MM.1S (cell line): ENCODE data around the gene ACOX2.

ENCODE experiments used
- DNase-seq: peaks from one replicate; pipeline ENCODE4 v3.0.0-alpha.2; 2015
- H2AFZ ChIP-seq: fragments of 300-600 bp; sonication (generic); 2 replicates; pipeline ENCODE4 v1.6.0; 2016; ENCODE audit warnings: antibody characterized with exemption, low read length
- H3F3A ChIP-seq: fragments of 300-600 bp; sonication (generic); 2 replicates; pipeline ENCODE4 v1.6.1; 2016; ENCODE audit warnings: mild to moderate bottlenecking, antibody characterized with exemption, low read length, moderate library complexity, mixed read lengths; ENCODE audit not compliant: insufficient read depth
- H3K27ac ChIP-seq: fragments of 300-600 bp; sonication (generic); 2 replicates; pipeline ENCODE4 v1.5.1; 2016; ENCODE audit warnings: mild to moderate bottlenecking, low read length
- H3K27me3 ChIP-seq: fragments of 300-600 bp; sonication (generic); replicated peaks from 2 replicates; pipeline ENCODE4 v1.6.0; 2016; ENCODE audit warnings: low read length; ENCODE audit not compliant: insufficient read depth
- H3K36me3 ChIP-seq: fragments of 300-600 bp; sonication (generic); replicated peaks from 2 replicates; pipeline ENCODE4 v1.6.1; 2016; ENCODE audit warnings: mild to moderate bottlenecking, low read length, mixed read lengths; ENCODE audit not compliant: insufficient read depth
- H3K4me1 ChIP-seq: fragments of 300-600 bp; sonication (generic); 2 replicates; pipeline ENCODE4 v1.6.1; 2016; ENCODE audit warnings: low read length, mixed read lengths
- H3K4me2 ChIP-seq: fragments of 300-600 bp; sonication (generic); 2 replicates; pipeline ENCODE4 v1.6.0; 2016; ENCODE audit warnings: low read depth, low read length
- H3K4me3 ChIP-seq: fragments of 300-600 bp; sonication (generic); 2 replicates; pipeline ENCODE4 v1.5.1; 2016; ENCODE audit warnings: low read length, mixed read lengths
- H3K79me2 ChIP-seq: fragments of 300-600 bp; sonication (generic); 2 replicates; pipeline ENCODE4 v1.6.1; 2016; ENCODE audit warnings: mixed run types, low read length, mixed read lengths
- H3K9ac ChIP-seq: fragments of 300-600 bp; sonication (generic); 2 replicates; pipeline ENCODE4 v1.6.1; 2016; ENCODE audit warnings: low read length, mixed read lengths
- H3K9me2 ChIP-seq: fragments of 300-600 bp; sonication (generic); replicated peaks from 2 replicates; pipeline ENCODE4 v1.6.1; 2016; ENCODE audit warnings: mild to moderate bottlenecking, low read length, mixed read lengths; ENCODE audit not compliant: insufficient read depth
- H3K9me3 ChIP-seq: fragments of 300-600 bp; sonication (generic); replicated peaks from 2 replicates; pipeline ENCODE4 v1.6.1; 2016; ENCODE audit warnings: mild to moderate bottlenecking, low read length, mixed read lengths; ENCODE audit not compliant: insufficient read depth
- H4K20me1 ChIP-seq: fragments of 300-600 bp; sonication (generic); 2 replicates; pipeline ENCODE4 v1.6.1; 2016; ENCODE audit warnings: mild to moderate bottlenecking, low read length, moderate library complexity, mixed read lengths; ENCODE audit not compliant: insufficient read depth
- CTCF ChIP-seq: fragments of 300-600 bp; sonication (generic); IDR thresholded peaks from 2 replicates; pipeline ENCODE4 v1.5.1; 2016; ENCODE audit warnings: antibody characterized with exemption, low read length, mixed read lengths
- EZH2 ChIP-seq: fragments of 300-600 bp; sonication (generic); optimal IDR thresholded peaks from 2 replicates; pipeline ENCODE3; 2017; ENCODE audit warnings: low read depth, mild to moderate bottlenecking, antibody characterized with exemption, low read length, mixed read lengths
- EZH2phosphoT487 ChIP-seq: fragments of 300-600 bp; sonication (generic); IDR thresholded peaks from 2 replicates; pipeline ENCODE4 v1.6.1; 2018; ENCODE audit warnings: antibody characterized with exemption, low read length

ACOX2 gene

GRCh38 chr3:58564456-58565160 lies 27.6 kb upstream of the ACOX2 start:
- no peaks in the 10 kb centered on the region for H3K79me2 ChIP-seq
- no peak overlapping the region for H3K9ac ChIP-seq
- H3K4me2 ChIP-seq = no peak overlapping the region
- H4K20me1 ChIP-seq = no peaks in the 10 kb centered on the region
- DNase-seq = no peak
- TF ChIP-seq CTCF = no peak
- TF ChIP-seq EZH2phosphoT487 = no peak
- no peak for TF ChIP-seq EZH2
- H3K4me1 ChIP-seq = no peaks in the 10 kb centered on the region
- no peaks in the 10 kb centered on the region for H3K27me3 ChIP-seq
- no peaks in the 10 kb centered on the region for H3K9me2 ChIP-seq
- no peak overlapping the region for H3K27ac ChIP-seq
- no peak overlapping the region for H3K4me3 ChIP-seq
- no peak overlapping the region for H2AFZ ChIP-seq
- no peaks in the 10 kb centered on the region for H3K9me3 ChIP-seq
- no peaks in the 10 kb centered on the region for H3K36me3 ChIP-seq
- no peaks in the 10 kb centered on the region for H3F3A ChIP-seq

DNA sequence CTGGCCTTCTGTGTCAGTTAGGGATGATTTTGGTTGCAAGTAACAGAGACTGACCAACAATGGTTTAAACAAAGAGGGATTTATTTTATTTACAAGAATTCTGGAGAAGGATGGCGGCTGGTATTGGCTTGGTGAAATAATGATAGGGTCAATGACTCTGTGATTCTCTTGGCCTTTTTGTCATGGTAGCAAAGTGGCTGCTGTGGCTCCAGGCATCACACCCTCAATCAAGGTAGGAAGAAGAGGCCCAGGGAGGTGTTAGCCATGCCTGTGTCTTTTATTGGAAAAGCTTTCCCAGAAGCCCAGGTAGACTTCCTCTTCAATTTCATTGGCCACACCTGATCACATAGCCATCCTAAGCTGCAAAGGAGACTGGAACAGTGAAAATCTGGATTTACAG lies 27.1 kb upstream of the ACOX2 start:
- H3K36me3 ChIP-seq = no peaks in the 10 kb centered on the region
- TF ChIP-seq EZH2phosphoT487 = no peak
- no peak for TF ChIP-seq EZH2
- no peak for TF ChIP-seq CTCF
- no peaks in the 10 kb centered on the region for H3F3A ChIP-seq
- no peak overlapping the region for H3K9ac ChIP-seq
- no peak overlapping the region for H3K4me2 ChIP-seq
- H2AFZ ChIP-seq = no peak overlapping the region
- no peaks in the 10 kb centered on the region for H3K79me2 ChIP-seq
- no peaks in the 10 kb centered on the region for H3K9me3 ChIP-seq
- no peaks in the 10 kb centered on the region for H3K9me2 ChIP-seq
- no peaks in the 10 kb centered on the region for H3K27me3 ChIP-seq
- H3K4me3 ChIP-seq = no peak overlapping the region
- no peak overlapping the region for H3K27ac ChIP-seq
- H3K4me1 ChIP-seq = no peaks in the 10 kb centered on the region
- DNase-seq = no peak
- no peaks in the 10 kb centered on the region for H4K20me1 ChIP-seq

DNA sequence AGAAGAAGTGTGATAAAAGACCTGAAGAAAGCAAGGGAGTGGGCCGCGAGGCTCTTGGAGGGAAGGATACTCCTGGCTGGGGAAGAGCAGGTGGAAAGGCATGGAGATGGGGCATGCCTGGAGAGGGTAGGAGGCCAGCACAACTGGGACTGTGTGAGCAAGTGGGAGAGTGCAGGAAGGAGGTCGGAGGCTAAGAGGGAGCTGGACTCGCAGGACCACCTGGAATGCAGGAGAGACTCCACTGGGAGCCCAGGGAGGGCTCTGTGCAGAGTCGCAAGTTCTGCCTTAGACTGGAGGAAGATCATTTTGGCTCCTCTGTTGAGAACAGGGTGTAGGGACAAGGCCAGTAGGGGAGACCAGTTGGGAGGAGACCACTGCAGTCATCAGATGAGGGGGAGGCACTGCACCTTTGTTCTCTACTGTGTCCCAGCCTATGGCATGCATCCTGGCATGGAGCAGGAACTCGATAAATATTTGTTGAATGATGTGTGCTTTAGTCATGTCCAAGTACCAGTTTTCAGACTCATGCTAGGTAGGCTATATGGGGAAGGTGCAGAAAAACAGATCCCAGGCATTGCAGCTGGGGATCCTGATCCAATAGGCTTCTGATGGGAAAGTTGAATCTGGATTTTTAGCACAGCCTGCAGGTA lies 26.5 kb upstream of the ACOX2 start:
- Histone ChIP-seq H2AFZ (no peak overlapping the region), H3K9ac (no peak overlapping the region)

More for the DNA sequence above, 26.5 kb upstream of the ACOX2 start:
- Histone ChIP-seq H3K4me1 (no peaks in the 10 kb centered on the region), H3K9me2 (no peaks in the 10 kb centered on the region), H3K79me2 (no peaks in the 10 kb centered on the region), H3K36me3 (no peaks in the 10 kb centered on the region), H3K27ac (no peak overlapping the region), H3K27me3 (no peaks in the 10 kb centered on the region), H4K20me1 (no peaks in the 10 kb centered on the region), H3K9me3 (no peaks in the 10 kb centered on the region), H3F3A (no peaks in the 10 kb centered on the region), H3K4me2 (no peak overlapping the region), H3K4me3 (no peak overlapping the region)
- no peak for DNase-seq
- no peak for TF ChIP-seq EZH2phosphoT487
- no peak for TF ChIP-seq EZH2
- no peak for TF ChIP-seq CTCF
